ENCODE data around the gene CFAP206. TPM values are rescaled to one million over a fixed set of nuclear protein-coding genes. Genes with fewer than 3 reads are reported as not detected.
A peak's percentile ranks its signal among the peaks of the same experiment; 100 is the strongest.
"Not testable (repeated sequence)": the region's sequence is repeated elsewhere in the genome, so short reads cannot be mapped to it uniquely, and the experiment has no call there.

Gene CFAP206
- total RNA-seq, 1 donor from 2014 or later: 0.28 TPM

GRCh38 chr6:87426789-87427188 lies 19.0 kb downstream of the CFAP206 start:
- ATAC-seq: no peak

- ATAC-seq: no peak
These were observed 22.7 kb downstream of the CFAP206 start for GRCh38 chr6:87430499-87430898.

- ATAC-seq: no peak
These were observed 23.5 kb downstream of the CFAP206 start for GRCh38 chr6:87431263-87431662.

- peak; percentile 75 for ATAC-seq
These were observed 28.7 kb downstream of the CFAP206 start for GRCh38 chr6:87436435-87436834.

- no peak for ATAC-seq
These were observed 33.9 kb downstream of the CFAP206 start for GRCh38 chr6:87441711-87442110.

GRCh38 chr6:87444362-87444761 lies 36.6 kb downstream of the CFAP206 start:
- no peak for ATAC-seq

GRCh38 chr6:87465051-87465450 lies 57.3 kb downstream of the CFAP206 start:
- ATAC-seq: no peak

GRCh38 chr6:87472525-87473418 lies 65.0 kb downstream of the CFAP206 start, which contains the start of gene SLC35A1:
TSS of gene SLC35A1 (plus strand) at chr6:87472974. CDS start at chr6:87473004, 30 bp downstream.
- ATAC-seq: peak; percentile 93

GRCh38 chr6:87473419-87473903 lies 65.7 kb downstream of the CFAP206 start:
- peak; percentile 70 for ATAC-seq

GRCh38 chr6:87481931-87482330 lies 74.2 kb downstream of the CFAP206 start:
- no peak for ATAC-seq

GRCh38 chr6:87482366-87482765 lies 74.6 kb downstream of the CFAP206 start:
- no peak for ATAC-seq

- ATAC-seq: peak; percentile 49
These were observed 76.2 kb downstream of the CFAP206 start for GRCh38 chr6:87483929-87484328.

- ATAC-seq: peak; percentile 73
These were observed 76.7 kb downstream of the CFAP206 start for GRCh38 chr6:87484491-87484890.

- ATAC-seq: no peak
These were observed 79.8 kb downstream of the CFAP206 start for GRCh38 chr6:87487555-87487954.

GRCh38 chr6:87489326-87489725 lies 81.6 kb downstream of the CFAP206 start:
- ATAC-seq: not testable (repeated sequence)

GRCh38 chr6:87494761-87495422 lies 87.1 kb downstream of the CFAP206 start:
- no peak for ATAC-seq

GRCh38 chr6:87498048-87498447 lies 90.3 kb downstream of the CFAP206 start:
- no peak for ATAC-seq

- peak; percentile 23 for ATAC-seq
These were observed 94.2 kb downstream of the CFAP206 start for GRCh38 chr6:87501809-87502572.

GRCh38 chr6:87504441-87504840 lies 96.7 kb downstream of the CFAP206 start:
- no peak for ATAC-seq
